ENCODE data around the gene STK35. TPM values are rescaled to one million over a fixed set of nuclear protein-coding genes. Genes with fewer than 3 reads are reported as not detected.
A peak's percentile ranks its signal among the peaks of the same experiment; 100 is the strongest.

The STK35 gene
- total RNA-seq, 1 experiment from 2014 or later, result 38.4 TPM

- TF ChIP-seq CTCF (conservative IDR thresholded peaks at IDR 0.05; ENCODE audit: low read depth, low read length), result no peak
- TF ChIP-seq EZH2 (IDR thresholded peaks at IDR 0.05; ENCODE audit: low read length, unreplicated experiment), result no peak
- no peak for TF ChIP-seq EZH2phosphoT487 (IDR thresholded peaks at IDR 0.05; ENCODE audit: borderline replicate concordance, low read length)
- Histone ChIP-seq H3K9ac (ENCODE audit: low read length) (no peak overlapping the region), H3K27ac (ENCODE audit: low read length) (peak overlapping the region; percentile 64), H3K36me3 (ENCODE audit: low read depth, low read length) (no peaks in the 10 kb centered on the region), H2AFZ (ENCODE audit: low read length) (no peak overlapping the region), H3K27me3 (ENCODE audit: low read length) (no peaks in the 10 kb centered on the region), H3K4me1 (ENCODE audit: insufficient read depth, low read length) (peaks cover 40% of the 10 kb centered on the region), H3K9me3 (ENCODE audit: low read length) (no peaks in the 10 kb centered on the region), H4K20me1 (ENCODE audit: low read length) (peaks cover 30% of the 10 kb centered on the region), H3K4me2 (ENCODE audit: low read length) (peak overlapping the region; percentile 41), H3K79me2 (ENCODE audit: low read length) (peaks cover 94% of the 10 kb centered on the region), H3K4me3 (ENCODE audit: low read length) (peak overlapping the region; percentile 1; the same call in 1 of the 2 replicates), H3F3A (ENCODE audit: low read length, unreplicated experiment) (peaks cover 15% of the 10 kb centered on the region), H3K9me2 (replicated peaks; ENCODE audit: low read length) (no peaks in the 10 kb centered on the region)
- ATAC-seq, result peak; percentile 33
- intact Hi-C loops (cut with micrococcal nuclease), result no loop called here
- CTCF ChIA-PET, result interaction anchor here (0.5 kb wide), 1 partner anchor 33 kb away, joined by 4 read pairs; no protein-coding TSS in a partner anchor
- DNase-seq, result peak; percentile 55
- no TSS peak for BruUV-seq (replicated peaks)
- POLR2A ChIA-PET (ENCODE audit: unreplicated experiment), result no interaction called here
These were observed 31.9 kb downstream of the STK35 start for GRCh38 chr20:2133318-2134183.

GRCh38 chr20:2135013-2135412 lies 33.4 kb downstream of the STK35 start:
- Histone ChIP-seq H4K20me1 (ENCODE audit: low read length) (peaks cover 25% of the 10 kb centered on the region), H3K36me3 (ENCODE audit: low read depth, low read length) (no peaks in the 10 kb centered on the region), H2AFZ (ENCODE audit: low read length) (no peak overlapping the region), H3K27me3 (ENCODE audit: low read length) (no peaks in the 10 kb centered on the region), H3K9me3 (ENCODE audit: low read length) (no peaks in the 10 kb centered on the region), H3F3A (ENCODE audit: low read length, unreplicated experiment) (peaks cover 15% of the 10 kb centered on the region), H3K4me3 (ENCODE audit: low read length) (no peak overlapping the region), H3K4me1 (ENCODE audit: insufficient read depth, low read length) (peaks cover 38% of the 10 kb centered on the region), H3K4me2 (ENCODE audit: low read length) (no peak overlapping the region), H3K27ac (ENCODE audit: low read length) (no peak overlapping the region), H3K9me2 (replicated peaks; ENCODE audit: low read length) (no peaks in the 10 kb centered on the region), H3K9ac (ENCODE audit: low read length) (no peak overlapping the region), H3K79me2 (ENCODE audit: low read length) (peaks cover 79% of the 10 kb centered on the region)
- intact Hi-C loops (cut with micrococcal nuclease), result no loop called here
- TF ChIP-seq CTCF (conservative IDR thresholded peaks at IDR 0.05; ENCODE audit: low read depth, low read length) (no peak), EZH2 (IDR thresholded peaks at IDR 0.05; ENCODE audit: low read length, unreplicated experiment) (no peak), EZH2phosphoT487 (IDR thresholded peaks at IDR 0.05; ENCODE audit: borderline replicate concordance, low read length) (no peak)
- ChIA-PET CTCF (no interaction called here), POLR2A (ENCODE audit: unreplicated experiment) (no interaction called here)
- ATAC-seq (no peak), DNase-seq (no peak)
- no TSS peak for BruUV-seq (replicated peaks)

DNA sequence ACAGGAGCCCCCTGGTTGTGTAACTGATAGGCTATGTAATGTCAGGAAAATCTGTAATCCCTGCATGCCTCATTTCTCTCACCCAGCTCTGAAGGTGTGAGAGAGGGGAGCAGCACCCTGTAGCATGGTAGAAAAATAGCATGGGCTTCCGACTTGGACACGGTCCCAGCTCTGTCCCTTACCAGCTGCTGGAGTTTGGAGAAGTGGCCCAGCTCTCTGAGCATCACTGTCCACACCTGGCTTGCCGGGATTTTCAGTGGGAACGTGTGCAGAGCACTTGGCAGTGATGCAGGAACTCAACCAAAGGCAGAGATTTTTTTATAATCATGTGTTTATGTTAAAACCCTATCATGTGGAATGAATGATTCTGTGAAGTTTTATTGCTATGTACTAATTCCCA lies 34.6 kb downstream of the STK35 start:
- Histone ChIP-seq H3K9me3 (ENCODE audit: low read length) (no peaks in the 10 kb centered on the region), H3K4me1 (ENCODE audit: insufficient read depth, low read length) (peaks cover 26% of the 10 kb centered on the region), H3K4me2 (ENCODE audit: low read length) (no peak overlapping the region), H3K27me3 (ENCODE audit: low read length) (no peaks in the 10 kb centered on the region), H3K4me3 (ENCODE audit: low read length) (no peak overlapping the region), H3K9me2 (replicated peaks; ENCODE audit: low read length) (no peaks in the 10 kb centered on the region), H3K36me3 (ENCODE audit: low read depth, low read length) (0 out of 2 replicates have a peak, but pooled peaks cover 4% of the 10 kb centered on the region), H3K79me2 (ENCODE audit: low read length) (peaks cover 71% of the 10 kb centered on the region), H3K9ac (ENCODE audit: low read length) (no peak overlapping the region), H4K20me1 (ENCODE audit: low read length) (peaks cover 19% of the 10 kb centered on the region), H3K27ac (ENCODE audit: low read length) (no peak overlapping the region), H2AFZ (ENCODE audit: low read length) (no peak overlapping the region), H3F3A (ENCODE audit: low read length, unreplicated experiment) (peaks cover 4% of the 10 kb centered on the region)
- POLR2A ChIA-PET (ENCODE audit: unreplicated experiment), result no interaction called here
- BruUV-seq (replicated peaks), result no TSS peak
- intact Hi-C loops (cut with micrococcal nuclease), result no loop called here
- ATAC-seq (no peak), DNase-seq (no peak)
- CTCF ChIA-PET, result no interaction called here
- TF ChIP-seq CTCF (conservative IDR thresholded peaks at IDR 0.05; ENCODE audit: low read depth, low read length) (no peak), EZH2 (IDR thresholded peaks at IDR 0.05; ENCODE audit: low read length, unreplicated experiment) (no peak), EZH2phosphoT487 (IDR thresholded peaks at IDR 0.05; ENCODE audit: borderline replicate concordance, low read length) (no peak)
